Non-pigmented ciliary epithelial cell (primary cell): Measurements from ENCODE around the gene ELOB.

Experiments
- DNase-seq: peaks from one replicate; pipeline ENCODE4 v3.0.0-alpha.2; 2010; ENCODE audit warnings: low read depth

ELOB gene

DNA sequence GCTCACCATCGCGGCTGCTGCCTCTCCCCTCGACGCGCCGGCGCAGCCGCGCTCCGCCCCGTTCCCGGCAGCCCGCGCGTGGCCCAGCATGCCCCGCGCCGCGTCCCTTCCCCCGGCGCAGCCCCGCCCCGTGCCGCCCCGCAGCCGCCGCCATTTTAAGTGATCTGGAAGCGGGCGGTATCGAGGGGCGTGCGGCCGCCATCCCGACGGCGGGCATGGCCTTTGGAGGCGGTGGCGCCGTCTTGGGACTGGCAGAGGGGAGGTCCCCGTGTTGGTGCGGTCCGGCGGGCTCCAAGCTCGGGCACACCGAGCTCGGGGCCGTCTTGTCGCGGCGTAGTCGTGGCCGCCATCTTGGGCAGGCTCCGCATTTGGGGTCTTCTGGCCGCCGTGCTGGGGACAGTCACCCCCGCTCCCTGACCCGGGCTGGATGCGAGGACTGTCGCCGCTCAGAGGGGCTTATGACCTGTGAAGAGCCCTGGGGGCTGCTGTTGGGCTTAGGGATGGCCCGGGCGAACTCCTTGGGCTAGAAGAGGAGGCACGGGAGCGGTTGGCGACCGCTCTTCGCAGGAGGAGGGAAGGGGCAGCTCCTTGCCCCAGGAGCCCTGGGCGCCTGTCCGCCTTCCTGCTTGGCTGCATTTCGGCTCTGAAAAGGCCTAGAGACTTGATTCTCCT, at the start of gene ELOB:
ELOB (minus strand) TSS at position 50 of the 672 bp plus-strand sequence; CDS start at position 9, 41 bp downstream.
- no peak for DNase-seq

DNA sequence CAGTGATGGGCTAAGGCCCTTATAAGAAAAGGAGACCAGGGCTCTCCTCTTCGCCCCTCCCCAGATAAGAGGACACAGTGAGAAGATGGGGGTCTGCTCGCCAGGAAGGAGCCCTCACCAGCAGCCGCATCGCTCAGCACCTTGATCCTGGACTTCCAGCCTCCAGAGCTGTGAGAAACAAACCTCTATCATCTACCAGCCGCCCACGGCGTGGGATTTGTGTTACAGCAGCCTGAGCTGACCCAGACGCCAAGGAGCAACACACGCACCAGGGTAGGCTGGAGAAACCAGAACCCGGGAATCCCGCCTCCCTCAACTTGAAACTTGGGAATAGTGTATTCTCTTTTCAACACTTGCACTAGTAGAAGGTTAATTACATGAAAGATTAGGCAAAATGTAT, 48.8 kb upstream of the ELOB start:
- DNase-seq: no peak

DNA sequence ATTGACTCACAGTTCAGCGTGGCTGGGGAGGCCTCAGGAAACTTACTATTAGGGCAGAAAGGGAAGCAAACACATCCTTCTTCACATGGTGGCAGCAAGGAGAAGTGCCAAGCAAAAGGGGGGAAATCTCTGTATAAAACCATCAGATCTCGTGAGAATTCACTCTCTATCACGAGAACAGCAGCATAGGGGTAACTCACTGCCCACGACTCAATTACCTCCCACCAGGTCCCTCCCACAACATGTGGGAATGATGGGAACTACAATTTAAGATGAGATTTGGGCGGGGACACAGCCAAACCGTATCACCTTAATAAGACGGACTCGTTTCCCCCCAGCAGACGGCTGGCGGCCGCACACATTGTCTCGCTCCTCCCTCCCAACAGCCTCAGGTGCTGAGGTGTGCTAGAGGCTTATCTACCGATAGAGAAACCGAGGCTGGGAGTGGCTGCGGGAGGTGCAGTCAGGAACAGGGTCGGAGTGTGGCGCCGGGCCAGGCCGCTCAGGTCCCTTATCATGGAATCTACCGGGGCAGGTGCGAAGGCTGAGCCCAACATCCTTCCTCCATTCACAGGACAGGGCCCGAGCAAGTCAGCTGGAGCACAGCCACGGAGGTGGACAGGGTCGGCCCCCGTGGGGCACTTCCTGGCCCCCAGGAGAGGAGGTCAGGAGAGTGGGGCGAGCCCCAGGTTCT, 48.1 kb upstream of the ELOB start:
- no peak for DNase-seq

DNA sequence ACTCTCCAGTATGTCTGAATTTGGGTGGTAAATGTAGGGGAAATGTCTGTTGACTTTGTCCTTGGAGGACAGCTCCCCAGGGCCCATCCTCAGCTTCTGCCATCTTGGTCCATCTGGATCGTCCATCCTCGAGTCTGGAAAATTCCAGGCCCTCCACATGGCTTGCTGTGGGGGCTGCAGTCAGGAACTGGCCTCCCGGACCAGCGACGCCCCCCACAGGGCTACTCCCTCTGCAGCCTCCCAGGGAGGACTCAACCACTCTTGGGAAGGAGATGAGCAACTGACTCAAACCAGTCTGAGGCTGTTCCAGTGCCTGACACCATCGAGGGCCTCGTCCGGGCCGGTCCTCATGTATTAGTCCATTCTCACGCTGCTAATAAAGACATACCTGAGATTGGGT, 47.5 kb upstream of the ELOB start:
- no peak for DNase-seq

DNA sequence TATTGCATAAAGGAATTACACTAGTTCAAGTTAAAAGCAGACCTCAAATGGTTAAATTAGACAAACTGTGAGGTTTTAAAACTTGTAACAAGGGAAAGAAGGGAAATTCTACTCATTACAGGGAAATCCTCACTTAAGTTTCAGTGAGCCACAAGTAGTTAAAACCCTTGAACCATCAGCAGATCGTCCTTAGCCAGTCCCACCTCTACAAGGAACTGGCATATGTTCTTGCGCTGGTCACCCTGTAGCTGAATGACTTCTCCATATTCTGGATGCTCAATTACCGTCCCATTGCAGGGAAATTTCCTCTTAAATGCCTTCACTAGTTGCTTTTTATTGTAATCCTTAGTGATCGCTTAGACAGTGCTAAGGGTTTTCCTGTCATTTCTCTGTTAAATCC, 45.4 kb upstream of the ELOB start:
- no peak for DNase-seq

DNA sequence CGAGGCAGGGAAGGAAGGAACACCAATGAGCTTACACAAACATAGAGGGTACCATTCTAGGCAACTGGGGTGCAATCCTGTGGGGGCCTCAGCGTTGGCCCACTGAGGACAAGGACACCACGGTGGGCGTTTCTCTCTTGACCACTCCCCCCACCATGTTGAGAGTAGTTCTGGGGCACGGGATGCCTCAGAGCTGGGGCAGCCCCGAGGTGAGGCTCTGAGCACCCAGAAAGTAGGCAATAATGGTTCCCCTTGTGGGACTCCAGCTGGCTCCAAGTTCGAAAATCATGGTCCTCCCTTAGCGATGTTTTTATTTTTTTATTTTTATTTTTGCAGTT, 45.0 kb upstream of the ELOB start:
- DNase-seq: no peak

DNA sequence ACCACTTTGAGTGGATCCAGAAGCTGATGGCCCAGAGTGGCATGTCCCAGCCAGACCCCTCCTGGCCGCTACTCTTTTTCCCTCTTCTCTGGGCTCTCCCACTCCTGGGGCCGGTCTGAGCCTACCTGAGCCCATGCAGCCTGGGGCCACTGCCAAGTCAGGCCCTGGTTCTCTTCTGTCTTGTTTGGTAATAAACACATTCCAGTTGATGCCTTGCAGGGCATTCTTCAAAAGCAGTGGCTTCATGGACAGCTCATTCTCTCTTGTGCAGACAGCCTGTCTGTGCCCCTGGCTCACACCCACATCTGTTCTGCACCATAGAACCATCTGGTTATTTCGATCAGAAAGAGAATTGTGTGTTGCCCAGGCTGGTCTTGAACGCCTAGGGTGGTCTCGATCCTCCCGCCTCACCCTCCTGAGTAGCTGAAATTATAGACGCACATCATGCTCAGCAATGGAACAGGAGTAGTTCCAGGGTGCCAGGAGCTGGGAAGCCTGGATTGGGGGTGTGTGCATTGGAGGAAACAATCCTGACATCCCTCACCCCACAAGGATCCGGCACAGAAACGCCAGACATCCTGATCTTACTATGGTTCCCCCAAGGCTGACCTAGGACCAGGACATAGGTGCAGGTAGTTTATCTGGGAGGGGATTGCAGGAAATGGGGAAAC, 44.5 kb upstream of the ELOB start:
- DNase-seq: no peak

DNA sequence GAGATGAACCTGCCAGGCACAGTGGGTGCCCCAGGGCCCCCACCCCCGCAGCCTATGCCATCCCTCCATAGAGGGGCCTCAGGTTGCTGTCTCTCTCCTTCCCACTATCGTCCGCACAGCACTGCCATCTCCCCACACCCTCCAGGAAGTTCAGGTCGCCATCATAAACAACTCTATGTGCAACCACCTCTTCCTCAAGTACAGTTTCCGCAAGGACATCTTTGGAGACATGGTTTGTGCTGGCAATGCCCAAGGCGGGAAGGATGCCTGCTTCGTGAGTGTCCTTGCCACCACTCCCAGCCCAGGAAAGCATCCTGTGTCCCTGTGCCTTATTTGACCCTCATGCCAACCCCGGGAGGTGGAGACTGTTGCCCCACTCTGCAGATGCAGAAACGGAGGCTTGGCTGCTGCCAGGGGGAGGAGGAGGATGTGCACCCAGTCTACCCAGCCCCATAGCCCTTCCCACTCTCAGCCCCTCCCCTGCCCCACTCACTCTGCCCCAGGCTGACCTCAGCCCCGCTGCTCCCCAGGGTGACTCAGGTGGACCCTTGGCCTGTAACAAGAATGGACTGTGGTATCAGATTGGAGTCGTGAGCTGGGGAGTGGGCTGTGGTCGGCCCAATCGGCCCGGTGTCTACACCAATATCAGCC, 43.9 kb upstream of the ELOB start:
- DNase-seq: no peak

DNA sequence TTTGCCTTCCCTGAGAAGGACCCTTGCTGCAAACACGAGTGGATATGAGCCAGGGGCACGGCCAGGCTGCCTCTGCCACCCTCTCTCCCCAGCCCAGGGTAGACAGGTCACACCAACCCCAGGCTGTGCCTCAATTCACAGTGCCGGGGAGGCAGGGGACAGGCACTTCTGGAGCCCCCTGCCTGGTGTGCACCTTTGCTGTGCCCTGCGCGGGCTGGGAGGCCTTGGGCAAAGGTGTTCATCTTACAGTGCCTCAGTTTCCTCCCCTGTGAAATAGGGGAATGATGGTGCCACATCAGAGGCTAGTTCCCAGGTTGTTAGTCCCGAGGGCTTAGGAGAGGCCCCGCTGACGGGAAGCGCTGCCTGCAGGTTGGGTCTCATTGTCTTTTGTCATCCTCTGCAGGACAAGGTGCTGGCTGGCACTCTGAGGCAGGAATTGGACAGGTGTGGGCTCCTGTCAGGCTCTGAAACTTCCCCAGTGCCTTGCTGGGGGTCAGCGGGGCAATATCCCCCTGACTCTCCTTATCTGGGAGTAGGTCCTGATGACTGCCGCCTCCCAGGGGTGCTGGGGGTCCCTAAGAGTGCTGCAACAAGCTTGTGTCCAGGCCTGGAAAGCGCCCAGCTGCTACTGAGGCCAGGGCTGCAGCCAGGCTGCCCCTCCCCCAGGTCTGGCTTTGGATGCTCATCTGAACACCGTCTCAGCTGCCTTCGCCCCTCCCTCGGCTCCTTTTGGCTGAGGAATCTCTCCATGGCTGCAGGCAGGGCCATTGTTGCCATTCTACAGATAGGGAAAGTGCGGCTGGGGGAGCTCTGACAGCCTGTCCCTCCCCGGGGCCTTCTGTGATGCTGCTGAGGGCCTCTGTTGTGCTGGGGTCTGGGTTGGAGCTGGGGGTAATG, 43.1 kb upstream of the ELOB start:
- no peak for DNase-seq

DNA sequence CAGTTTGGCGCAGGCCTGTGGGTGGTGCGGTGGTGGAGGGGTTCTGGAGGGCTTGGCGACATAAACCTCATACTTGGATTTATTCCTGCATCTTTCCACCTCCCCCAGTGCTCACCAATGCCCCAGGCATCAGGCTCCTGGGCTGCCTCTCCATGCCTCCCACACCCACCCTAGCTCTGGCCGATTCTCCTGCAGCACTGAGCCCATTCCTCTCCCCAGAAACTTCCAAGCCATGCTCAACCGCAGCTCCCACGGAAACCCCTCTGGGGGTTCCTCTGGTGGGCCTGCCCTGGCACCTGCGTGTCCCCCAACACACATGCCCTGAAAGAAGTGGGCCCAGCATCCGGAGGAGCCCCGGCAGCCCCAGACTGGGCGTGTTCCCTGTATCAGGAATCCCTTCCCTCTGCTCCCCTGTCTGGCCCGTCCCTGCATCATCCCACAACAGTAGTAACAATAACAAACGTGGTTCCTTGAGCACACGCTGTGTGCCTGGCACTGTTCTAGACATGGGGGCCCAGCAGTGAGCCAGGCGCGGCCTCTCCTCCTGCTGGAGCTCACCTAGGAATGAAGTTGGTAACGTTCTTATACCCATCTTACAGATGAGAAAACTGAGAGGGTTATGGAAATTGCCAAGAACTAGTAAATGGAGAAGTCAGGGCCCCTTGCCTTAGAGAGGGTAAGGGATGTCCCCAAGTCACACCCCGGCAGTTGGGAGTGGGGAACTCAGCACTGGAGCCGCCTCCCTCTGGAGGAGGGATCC, 42.3 kb upstream of the ELOB start:
- no peak for DNase-seq

DNA sequence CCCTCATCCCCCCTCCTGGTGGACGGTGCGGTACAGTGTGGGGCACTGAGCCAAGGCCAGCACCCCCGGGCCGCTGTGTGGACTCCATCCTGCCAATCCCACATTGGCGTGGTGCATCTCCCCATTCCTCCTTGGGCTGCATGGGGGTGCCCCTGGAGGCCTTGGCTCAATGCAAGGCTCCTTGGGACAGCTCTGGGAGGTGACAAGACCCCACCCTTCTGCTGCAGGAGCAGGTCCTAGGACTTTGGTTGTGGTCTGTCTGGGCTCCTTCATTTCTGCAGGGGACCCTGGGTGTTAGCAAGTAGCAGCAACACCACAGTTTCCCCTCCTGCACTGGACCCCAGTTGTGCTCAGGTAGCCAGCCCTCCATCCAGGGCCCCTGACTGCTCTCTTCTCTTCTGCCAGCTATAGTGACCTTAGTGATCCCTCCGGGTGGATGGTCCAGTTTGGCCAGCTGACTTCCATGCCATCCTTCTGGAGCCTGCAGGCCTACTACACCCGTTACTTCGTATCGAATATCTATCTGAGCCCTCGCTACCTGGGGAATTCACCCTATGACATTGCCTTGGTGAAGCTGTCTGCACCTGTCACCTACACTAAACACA, 41.3 kb upstream of the ELOB start:
- DNase-seq: no peak

DNA sequence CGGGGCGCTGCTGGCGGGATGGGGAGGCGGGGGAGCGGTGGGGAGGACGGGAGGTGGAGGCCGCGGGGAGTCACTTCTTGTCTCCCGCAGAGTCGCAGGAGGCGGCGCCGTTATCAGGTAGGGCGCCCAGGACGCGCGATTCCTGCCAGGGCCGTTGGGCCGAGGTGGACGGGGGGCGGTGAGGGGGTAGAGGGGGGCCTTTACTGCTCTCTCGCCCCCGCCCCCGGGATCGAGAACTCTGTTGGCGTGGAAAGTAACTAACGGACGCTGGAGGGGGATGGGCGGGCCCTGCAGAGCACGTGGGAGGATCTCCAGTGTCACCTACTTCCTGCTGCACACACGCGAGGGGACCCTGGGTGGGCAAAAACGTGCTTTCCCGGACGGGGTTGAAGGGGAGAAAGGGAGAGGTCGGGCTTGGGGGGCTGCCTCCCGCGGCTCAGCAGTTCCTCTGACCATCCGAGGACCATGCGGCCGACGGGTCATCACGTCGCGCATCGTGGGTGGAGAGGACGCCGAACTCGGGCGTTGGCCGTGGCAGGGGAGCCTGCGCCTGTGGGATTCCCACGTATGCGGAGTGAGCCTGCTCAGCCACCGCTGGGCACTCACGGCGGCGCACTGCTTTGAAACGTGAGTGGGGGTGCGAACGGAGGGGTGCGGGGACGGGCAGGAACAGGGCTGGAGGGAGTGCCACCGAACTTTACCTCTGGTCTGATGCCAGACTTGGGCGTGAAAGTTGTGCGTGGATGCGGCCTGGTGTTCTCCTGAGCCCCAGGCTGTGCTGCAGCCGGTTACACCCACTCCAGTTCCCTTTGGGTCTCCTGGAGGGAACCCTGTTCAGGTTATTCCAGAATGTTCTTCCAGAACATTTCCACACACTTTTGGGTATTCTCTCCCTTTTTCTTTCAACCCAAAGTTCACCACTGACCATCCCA, 40.5 kb upstream of the ELOB start:
- no peak for DNase-seq

DNA sequence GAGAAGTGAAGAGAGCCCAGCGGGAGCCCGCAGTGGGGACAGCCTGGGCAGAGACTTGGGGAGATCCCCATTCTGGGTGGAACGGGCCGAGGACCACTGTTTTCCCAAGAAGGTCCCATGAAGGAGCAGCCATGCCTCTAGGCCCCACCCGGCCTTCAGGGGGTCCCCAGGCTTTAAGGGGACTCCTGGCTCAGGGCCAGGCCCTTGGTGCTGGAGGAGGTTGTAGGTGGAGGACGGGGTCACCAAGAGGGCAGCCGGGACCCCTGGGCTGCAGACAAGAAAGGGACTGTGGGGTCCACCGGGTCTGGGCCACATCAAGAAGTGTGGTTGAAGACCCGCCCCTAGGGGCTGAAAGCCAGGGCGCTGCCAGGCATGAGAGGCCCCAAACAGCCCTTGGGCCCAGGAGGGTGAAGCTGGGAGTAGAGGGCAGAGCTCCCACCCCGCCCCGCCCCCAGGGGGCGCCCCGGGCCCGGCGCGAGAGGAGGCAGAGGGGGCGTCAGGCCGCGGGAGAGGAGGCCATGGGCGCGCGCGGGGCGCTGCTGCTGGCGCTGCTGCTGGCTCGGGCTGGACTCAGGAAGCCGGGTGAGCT, 39.8 kb upstream of the ELOB start, which contains the start of gene PRSS21:
PRSS21 (plus strand) TSS at position 487 of the 589 bp plus-strand sequence; CDS start at position 519, 32 bp downstream.
- no peak for DNase-seq

DNA sequence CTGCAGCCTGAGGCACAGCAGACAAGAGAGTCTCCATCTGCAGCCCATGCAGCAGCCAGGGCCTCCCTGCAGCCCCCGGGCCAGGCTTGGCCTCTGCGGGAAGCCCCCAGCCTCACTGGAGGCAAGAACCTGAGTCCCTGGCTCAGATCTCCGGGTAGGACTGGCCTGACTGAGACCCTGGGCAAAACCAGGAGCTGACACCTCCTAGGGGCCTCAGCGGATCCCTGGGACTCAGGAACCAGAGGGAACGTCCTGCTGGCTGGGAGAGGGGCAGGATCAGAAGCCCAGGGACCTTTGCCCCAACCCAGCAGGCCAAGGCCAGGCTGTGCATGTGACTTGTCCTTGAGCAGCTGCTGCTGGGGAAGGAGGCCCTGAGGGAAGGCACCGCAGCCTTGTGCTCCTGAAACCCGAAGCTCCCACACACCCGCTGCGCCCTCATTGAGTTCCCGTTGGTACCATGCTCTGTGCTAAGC, 38.3 kb upstream of the ELOB start:
- no peak for DNase-seq

DNA sequence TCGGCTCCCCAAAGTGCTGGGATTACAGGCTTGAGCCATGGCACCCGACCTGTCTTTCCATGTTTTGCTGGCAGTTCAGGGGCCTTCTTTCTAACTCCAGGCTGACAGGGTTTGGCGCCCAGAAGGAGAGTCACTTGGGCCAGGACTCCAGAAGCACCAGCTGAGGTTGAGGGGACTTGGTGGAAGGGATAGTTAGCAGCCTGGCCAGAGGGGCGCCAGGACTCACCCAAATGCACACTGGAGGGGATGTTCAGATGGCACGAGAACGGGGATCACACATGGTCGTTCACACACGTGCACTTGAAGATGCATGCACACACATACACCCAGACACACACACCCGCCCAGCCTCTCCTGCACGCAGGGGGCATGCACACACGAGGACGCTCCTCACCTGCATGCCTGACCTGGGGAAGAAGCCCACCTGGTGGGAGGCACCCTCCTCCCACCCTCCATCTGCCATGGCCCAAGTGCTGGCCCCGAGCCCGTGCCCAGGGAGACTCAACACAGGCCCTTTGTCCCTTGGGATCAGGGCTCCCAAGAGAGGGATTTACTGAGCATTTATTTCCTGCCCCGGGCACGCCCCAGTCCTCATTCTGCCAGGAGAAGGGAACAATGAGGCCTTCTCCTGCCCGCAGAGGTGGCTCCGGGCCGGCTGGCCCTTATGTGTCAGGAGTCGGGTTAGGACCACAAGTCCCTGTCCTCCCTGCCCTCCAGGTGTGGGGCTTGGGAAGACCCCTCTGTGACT, 37.6 kb upstream of the ELOB start:
- no peak for DNase-seq

DNA sequence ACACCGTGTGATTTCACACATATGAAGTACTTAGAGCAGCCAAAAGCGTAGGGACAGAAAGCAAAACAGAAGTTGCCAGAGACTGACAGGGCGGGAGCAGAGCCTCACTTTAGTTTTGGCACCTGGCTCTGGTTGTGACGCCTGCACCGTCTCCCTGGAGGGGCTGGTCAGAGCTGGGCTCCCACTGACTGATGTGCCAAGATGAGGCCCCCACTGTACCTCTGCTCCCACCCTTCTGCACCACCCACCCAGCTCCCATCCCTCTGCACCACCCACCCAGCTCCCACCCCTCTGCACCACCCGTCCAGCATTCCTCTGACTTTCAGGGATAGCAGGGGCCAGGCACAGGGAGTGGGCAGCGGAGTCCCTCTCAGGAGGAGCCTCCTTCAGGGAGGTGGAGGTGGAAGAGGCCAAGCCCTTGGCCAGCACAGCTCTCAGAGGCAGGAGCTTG, 36.7 kb upstream of the ELOB start:
- DNase-seq: no peak

DNA sequence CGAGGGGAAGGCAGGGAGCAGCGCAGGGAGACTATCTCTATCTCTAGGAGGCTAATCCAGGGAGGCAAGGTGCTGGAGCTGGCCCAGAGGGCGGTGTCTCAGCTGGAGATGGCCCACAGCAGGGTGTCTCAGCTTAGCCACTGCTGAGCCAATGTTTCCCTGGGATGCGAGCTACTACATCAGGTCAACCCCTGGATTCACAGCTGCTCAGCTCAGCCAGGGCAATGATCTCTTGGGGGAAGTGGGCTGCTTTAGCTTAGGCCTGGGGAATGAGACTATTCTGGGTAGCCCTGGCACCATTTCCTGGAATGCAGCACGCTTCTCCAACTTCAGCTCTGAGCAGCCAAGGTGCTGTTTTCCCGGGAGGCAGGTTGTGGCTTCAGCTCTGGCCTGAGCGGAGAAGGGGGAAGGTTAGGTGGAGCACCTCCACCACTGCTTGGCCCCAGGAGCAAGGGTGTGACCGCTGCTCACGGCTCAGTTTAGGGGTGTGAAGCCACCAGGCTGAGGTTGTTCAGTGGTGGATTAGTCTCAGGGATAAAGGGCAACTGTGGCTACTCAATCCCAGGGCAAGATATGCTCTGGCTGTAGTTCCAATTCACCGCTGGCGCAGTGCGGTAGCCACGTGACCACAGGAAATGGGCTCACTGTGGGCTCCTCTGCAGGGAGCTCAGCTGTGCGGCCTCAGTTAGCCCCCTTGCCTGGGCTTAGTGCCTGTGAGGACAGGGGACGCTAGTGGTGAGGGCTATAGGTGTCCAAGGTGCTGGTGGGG, 34.8 kb upstream of the ELOB start:
- no peak for DNase-seq
